ENCODE results near the gene FOXJ3. TPM values are rescaled to one million over a fixed set of nuclear protein-coding genes. Genes with fewer than 3 reads are reported as not detected.

The FOXJ3 gene
- total and polyA plus RNA-seq, 2 of the 4 experiments (the other 2 are of a cell fraction): 16.7 to 30.5 TPM

DNA sequence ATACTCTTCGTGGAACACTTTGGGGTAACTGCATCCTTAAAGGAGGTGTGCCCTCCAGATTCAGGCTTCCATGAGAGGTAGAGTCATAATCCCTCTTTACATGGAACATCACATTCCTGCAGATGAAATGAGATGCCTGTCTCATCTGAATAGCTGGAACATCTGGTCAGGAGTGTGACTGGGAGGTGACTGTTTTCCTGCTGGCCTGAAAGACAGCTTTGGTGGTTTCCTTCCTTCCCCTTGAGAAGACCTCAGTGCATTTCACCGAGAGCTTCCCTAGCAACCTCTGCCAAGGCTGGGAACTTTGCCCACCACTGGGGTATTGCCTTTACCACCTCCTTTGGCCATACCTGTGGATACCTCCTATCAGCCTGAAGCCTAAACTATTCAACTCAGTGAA, 123.8 kb downstream of the FOXJ3 start:
- Histone ChIP-seq H3K4ac (ENCODE audit: low read depth, low read length) (no peak overlapping the region), H3K27ac (ENCODE audit: insufficient read depth, low read length) (no peak overlapping the region), H3K27me3 (ENCODE audit: control insufficient read depth, insufficient read depth, low read length) (no peaks in the 10 kb centered on the region), H4K20me1 (ENCODE audit: insufficient read depth, low read length) (peaks cover 31% of the 10 kb centered on the region), H3K79me1 (ENCODE audit: low read depth in 1 of 2, low read length in 2 of 2) (peaks cover 18 to 58% of the 10 kb centered on the region in 2 experiments), H3K14ac (replicated peaks; ENCODE audit: low read depth, low read length) (no peak overlapping the region), H3K9ac (ENCODE audit: low read depth, low read length) (no peak overlapping the region), H3K9me3 (ENCODE audit: control insufficient read depth, insufficient read depth, low read length) (no peaks in the 10 kb centered on the region), H2AK5ac (ENCODE audit: low read depth, low read length) (no peak overlapping the region), H3K36me3 (ENCODE audit: control insufficient read depth, insufficient read depth, low read length) (peaks cover 2% of the 10 kb centered on the region; the same call in 1 of the 2 replicates), H3K18ac (ENCODE audit: low read depth, low read length) (no peak overlapping the region), H3K56ac (ENCODE audit: extremely low read depth, insufficient read depth, low read length) (no peak overlapping the region), H4K91ac (ENCODE audit: insufficient read depth, low read depth, low read length) (no peak overlapping the region), H3K9me1 (ENCODE audit: insufficient read depth, low read length) (peaks cover 10% of the 10 kb centered on the region), H2BK5ac (ENCODE audit: low read depth, low read length, poor library complexity, severe bottlenecking) (no peak overlapping the region), H2BK20ac (ENCODE audit: low read depth, low read length) (no peak overlapping the region), H2BK15ac (ENCODE audit: low read depth, low read length) (no peak overlapping the region), H4K8ac (ENCODE audit: low read depth in 2 of 2, low read length in 2 of 2) (no peak overlapping the region), H2AFZ (replicated peaks; ENCODE audit: low read length, poor library complexity) (no peak overlapping the region), H3K4me1 (ENCODE audit: control insufficient read depth, insufficient read depth, low read length) (peaks cover 7% of the 10 kb centered on the region), H3K4me3 (ENCODE audit: insufficient read depth, low read depth, low read length) (no peak overlapping the region), H2AK9ac (replicated peaks; ENCODE audit: low read depth, low read length, poor library complexity) (peak overlapping the region; percentile 58), H3K4me2 (ENCODE audit: low read depth, low read length) (no peak overlapping the region), H4K5ac (ENCODE audit: low read depth, low read length) (no peak overlapping the region), H3K23ac (ENCODE audit: low read depth, low read length) (no peak overlapping the region), H2BK120ac (ENCODE audit: low read depth, low read length) (no peak overlapping the region)
- POLR2A ChIA-PET (ENCODE audit: unreplicated experiment): no interaction called here
- TF ChIP-seq CHD1 (IDR thresholded peaks at IDR 0.05; ENCODE audit: low read depth, low read length): no peak
- TF ChIP-seq MXI1 (IDR thresholded peaks at IDR 0.05; ENCODE audit: borderline replicate concordance, low read depth, low read length): no peak
- TF ChIP-seq MAZ (IDR thresholded peaks at IDR 0.05; ENCODE audit: borderline replicate concordance, low read depth, low read length): no peak
- no peak for TF ChIP-seq CEBPB (IDR thresholded peaks at IDR 0.05; ENCODE audit: low read depth, low read length)
- TF ChIP-seq POLR2A (IDR thresholded peaks at IDR 0.05; ENCODE audit: low read depth, low read length): no peak
- DNase-seq (peak; percentile 69), ATAC-seq (ENCODE audit: low read depth) (no peak)
- in situ Hi-C loops (cut with MboI; ENCODE audit: low sequenced_read_pairs) (no loop called here), dilution Hi-C loops (cut with HindIII; ENCODE audit: low sequenced_read_pairs, unreplicated experiment) (no loop called here), intact Hi-C loops (cut with micrococcal nuclease) (no loop called here)
- no TSS peak for BruUV-seq (replicated peaks)
- CTCF ChIA-PET: no interaction called here
- WGBS, 2 experiments (ENCODE audit: extremely low coverage in 2 of 2, insufficient read length in 1 of 2): no CpG with 5 or more reads among the region's 2 CpGs

Data from IMR-90 (cell line).